HEK293T (cell line): ENCODE measurements around the gene AADACL2.
"Not testable (repeated sequence)": the region's sequence is repeated elsewhere in the genome, so short reads cannot be mapped to it uniquely, and the experiment has no call there.

ENCODE experiments used
- CTCF ChIA-PET: fragments of 350-600 bp; formaldehyde crosslinking; extraction: SDS; loops from one replicate; lab custom pipeline; 2021; ENCODE audit warnings: antibody characterized with exemption, inconsistent platforms; lab: Yijun Ruan, JAX
- POLR2A ChIA-PET: fragments of 350-600 bp; formaldehyde crosslinking; extraction: SDS; loops from one replicate; lab custom pipeline; 2020; ENCODE audit warnings: antibody characterized with exemption, inconsistent platforms; lab: Yijun Ruan, JAX
- DNase-seq: peaks from one replicate; pipeline ENCODE4 v3.0.0; 2012; ENCODE audit warnings: mixed read lengths; ENCODE audit errors: extremely low spot score
- ARNT ChIP-seq: fragments of 450-650 bp; IDR thresholded peaks from 2 replicates; pipeline ENCODE4 v1.6.1; 2017; ENCODE audit warnings: mild to moderate bottlenecking
- BHLHE40 ChIP-seq: fragments of 450-650 bp; IDR thresholded peaks from 2 replicates; pipeline ENCODE4 v1.6.1; 2016; ENCODE audit warnings: mild to moderate bottlenecking, moderate library complexity, borderline replicate concordance
- CTBP1 ChIP-seq: fragments of 450-650 bp; IDR thresholded peaks from 2 replicates; pipeline ENCODE4 v1.6.1; 2016; ENCODE audit warnings: borderline replicate concordance
- ELF4 ChIP-seq: fragments of 450-650 bp; IDR thresholded peaks from 2 replicates; pipeline ENCODE4 v1.6.1; 2017; ENCODE audit warnings: antibody characterized with exemption
- FOXA1 ChIP-seq: fragments of 450-650 bp; IDR thresholded peaks from 2 replicates; pipeline ENCODE4 v1.6.1; 2016; ENCODE audit warnings: mild to moderate bottlenecking
- FOXK2 ChIP-seq: fragments of 450-650 bp; IDR thresholded peaks from 2 replicates; pipeline ENCODE4 v1.6.1; 2016; ENCODE audit warnings: mild to moderate bottlenecking
- FOXM1 ChIP-seq: fragments of 450-650 bp; IDR thresholded peaks from 2 replicates; pipeline ENCODE4 v1.6.1; 2017; ENCODE audit warnings: mild to moderate bottlenecking, borderline replicate concordance
- HDGF ChIP-seq: fragments of 450-650 bp; IDR thresholded peaks from 2 replicates; pipeline ENCODE4 v1.6.1; 2017; ENCODE audit warnings: antibody characterized with exemption, borderline replicate concordance
- L3MBTL2 ChIP-seq: fragments of 450-650 bp; conservative IDR thresholded peaks from 2 replicates; pipeline ENCODE4 v1.6.1; 2016; ENCODE audit warnings: mild to moderate bottlenecking
- LEF1 ChIP-seq: fragments of 450-650 bp; IDR thresholded peaks from 2 replicates; pipeline ENCODE4 v1.6.1; 2017; ENCODE audit warnings: mild to moderate bottlenecking, borderline replicate concordance
- NFRKB ChIP-seq: fragments of 450-650 bp; IDR thresholded peaks from 2 replicates; pipeline ENCODE4 v1.6.1; 2016; ENCODE audit warnings: mild to moderate bottlenecking, moderate library complexity
- PKNOX1 ChIP-seq: fragments of 450-650 bp; IDR thresholded peaks from 2 replicates; pipeline ENCODE4 v1.6.1; 2016
- SP1 ChIP-seq: fragments of 450-650 bp; IDR thresholded peaks from 2 replicates; pipeline ENCODE4 v1.6.1; 2017
- SUZ12 ChIP-seq: fragments of 450-650 bp; IDR thresholded peaks from 2 replicates; pipeline ENCODE4 v1.6.1; 2016; ENCODE audit warnings: mild to moderate bottlenecking
- TARDBP ChIP-seq: fragments of 450-650 bp; IDR thresholded peaks from 2 replicates; pipeline ENCODE4 v1.6.1; 2016
- ZNF384 ChIP-seq: fragments of 450-650 bp; IDR thresholded peaks from 2 replicates; pipeline ENCODE4 v1.6.1; 2016

AADACL2 gene

DNA sequence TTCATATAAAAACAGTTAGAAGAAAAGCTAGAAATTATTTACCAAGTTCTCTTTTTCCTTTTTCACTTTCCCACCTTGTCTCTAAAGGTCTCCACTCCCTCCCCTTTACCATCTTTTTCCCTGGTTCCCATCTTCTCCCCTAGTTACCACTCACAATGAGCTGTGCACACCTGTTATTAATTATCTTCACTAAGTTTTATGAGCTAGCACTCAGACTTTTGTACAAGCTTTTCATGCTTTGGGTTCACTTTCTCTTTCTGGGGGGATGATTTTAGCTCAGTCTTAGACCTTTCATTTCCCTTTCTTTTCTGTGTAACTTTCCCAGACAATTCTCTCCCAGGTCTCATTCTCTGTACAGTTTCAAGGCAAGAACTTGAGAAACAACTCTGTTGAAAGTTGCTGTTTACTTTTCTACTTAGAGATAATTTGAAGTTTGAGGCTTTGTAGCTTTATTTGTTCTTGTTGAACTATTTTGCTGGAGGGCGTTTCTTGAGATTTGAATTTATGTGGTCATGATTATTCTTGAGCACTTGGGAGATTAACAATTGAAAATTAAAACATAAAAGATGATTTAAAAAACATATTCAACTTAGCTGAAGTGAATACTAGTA lies 56.2 kb downstream of the AADACL2 start:
- TF ChIP-seq FOXM1 (no peak), PKNOX1 (no peak), ELF4 (no peak), LEF1 (no peak), FOXK2 (no peak), SUZ12 (no peak), SP1 (no peak), NFRKB (no peak)
- ChIA-PET CTCF (no interaction called here), POLR2A (no interaction called here)
- DNase-seq: no peak

DNA sequence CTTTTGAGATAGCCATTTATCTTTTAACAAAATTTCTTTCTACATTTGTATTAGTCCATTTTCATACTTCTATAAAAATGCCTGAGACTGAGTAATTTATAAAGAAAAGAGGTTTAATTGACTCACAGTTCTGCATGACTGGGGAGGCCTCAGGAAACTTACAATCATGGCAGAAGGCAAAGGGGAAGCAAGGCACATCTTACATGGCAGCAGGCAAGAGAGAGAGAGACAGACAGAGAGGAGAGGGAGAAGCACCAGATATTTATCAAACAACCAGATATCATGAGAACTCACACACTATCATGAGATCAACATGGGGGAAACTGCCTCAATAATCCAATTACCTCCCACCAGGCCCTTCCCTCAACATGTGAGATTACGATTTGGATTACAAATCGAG lies 57.0 kb downstream of the AADACL2 start:
- DNase-seq, POLR2A ChIA-PET, CTCF ChIA-PET: not testable (repeated sequence)

- no peak for DNase-seq
- ChIA-PET CTCF (no interaction called here), POLR2A (no interaction called here)
- TF ChIP-seq TARDBP (no peak), FOXK2 (no peak), ELF4 (no peak), ARNT (no peak), FOXA1 (no peak), LEF1 (no peak), ZNF384 (no peak), SUZ12 (no peak), BHLHE40 (no peak), NFRKB (no peak), FOXM1 (no peak), HDGF (no peak), CTBP1 (no peak), L3MBTL2 (no peak), PKNOX1 (no peak), SP1 (no peak)
These were observed 58.7 kb downstream of the AADACL2 start for GRCh38 chr3:151792411-151792810.

DNA sequence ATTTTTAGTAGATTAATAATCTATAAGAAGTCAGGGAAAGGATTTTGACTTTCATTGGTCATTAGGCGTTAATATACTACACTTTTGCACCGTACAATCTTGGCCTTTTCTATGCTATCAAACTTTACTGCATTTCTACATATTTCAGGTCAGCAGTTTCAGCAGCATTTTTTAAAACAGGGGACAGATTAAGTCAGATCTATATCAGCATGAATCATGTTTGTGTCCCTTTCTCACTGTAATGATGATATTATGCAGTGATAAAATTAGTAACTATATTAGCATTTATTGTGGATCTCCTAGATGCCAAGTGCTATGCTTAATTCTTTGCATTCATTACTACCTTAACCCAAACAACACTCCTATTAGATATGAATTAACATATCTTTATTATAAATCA lies 59.9 kb downstream of the AADACL2 start:
- no peak for TF ChIP-seq ARNT
- no peak for TF ChIP-seq SUZ12
- no peak for TF ChIP-seq FOXK2
- no peak for TF ChIP-seq BHLHE40
- TF ChIP-seq SP1: no peak
- TF ChIP-seq FOXA1: no peak
- no peak for TF ChIP-seq TARDBP
- TF ChIP-seq FOXM1: no peak
- TF ChIP-seq ZNF384: no peak
- TF ChIP-seq HDGF: no peak
- no peak for TF ChIP-seq LEF1
- TF ChIP-seq L3MBTL2: no peak
- TF ChIP-seq CTBP1: no peak
- no peak for TF ChIP-seq PKNOX1
- no peak for TF ChIP-seq NFRKB
- TF ChIP-seq ELF4: no peak
- no peak for DNase-seq
- ChIA-PET POLR2A (no interaction called here), CTCF (interaction anchor here (0.6 kb wide), 1 partner anchor 46 kb away, joined by 3 read pairs; no protein-coding TSS in a partner anchor)

DNA sequence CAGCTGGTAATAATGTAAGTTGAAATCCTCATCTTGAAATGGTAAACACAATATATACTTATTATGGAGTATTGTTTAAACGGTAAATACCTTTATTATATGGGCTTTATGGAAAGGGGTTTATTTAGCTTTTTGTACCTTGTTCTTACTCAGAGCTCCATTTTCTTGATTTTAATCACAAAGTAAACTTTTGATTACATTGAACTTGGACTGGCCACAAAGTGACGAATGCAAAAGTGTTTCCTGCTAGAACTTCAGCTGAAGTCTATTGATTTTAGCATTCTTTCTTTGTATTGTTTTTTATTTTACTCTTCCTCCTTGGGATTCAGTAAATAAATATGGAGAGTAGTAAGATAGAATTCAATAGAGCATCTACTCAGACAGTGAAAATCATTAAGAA lies 60.4 kb downstream of the AADACL2 start:
- POLR2A ChIA-PET: no interaction called here
- no peak for DNase-seq
- TF ChIP-seq PKNOX1 (no peak), SP1 (no peak), NFRKB (no peak), TARDBP (no peak), HDGF (no peak), BHLHE40 (no peak), L3MBTL2 (no peak)
- CTCF ChIA-PET: no interaction called here

GRCh38 chr3:151795276-151795675 lies 61.5 kb downstream of the AADACL2 start:
- POLR2A ChIA-PET: no interaction called here
- TF ChIP-seq NFRKB: no peak
- no peak for TF ChIP-seq SUZ12
- no peak for TF ChIP-seq BHLHE40
- no peak for TF ChIP-seq ELF4
- no peak for TF ChIP-seq PKNOX1
- TF ChIP-seq FOXM1: no peak
- TF ChIP-seq FOXA1: no peak
- no peak for TF ChIP-seq ZNF384
- TF ChIP-seq CTBP1: no peak
- no peak for TF ChIP-seq SP1
- no peak for TF ChIP-seq TARDBP
- no peak for TF ChIP-seq L3MBTL2
- TF ChIP-seq HDGF: no peak
- no peak for TF ChIP-seq ARNT
- CTCF ChIA-PET: no interaction called here
- DNase-seq: no peak
